GM12872 (cell line): Measurements from ENCODE around the gene PMM1.

ENCODE experiments used
- CTCF ChIP-seq: IDR thresholded peaks from 3 replicates; pipeline ENCODE4 v1.5.1; 2011; ENCODE audit warnings: low read depth, mild to moderate bottlenecking, low read length, moderate library complexity; ENCODE audit not compliant: insufficient read depth

Gene PMM1

GRCh38 chr22:41598891-41599635, 9.4 kb upstream of the PMM1 start:
- no peak for TF ChIP-seq CTCF

- no peak for TF ChIP-seq CTCF
These were observed 8.4 kb upstream of the PMM1 start for GRCh38 chr22:41598081-41598480.

GRCh38 chr22:41597635-41597953, 8.0 kb upstream of the PMM1 start:
- no peak for TF ChIP-seq CTCF

GRCh38 chr22:41596776-41597634, 7.4 kb upstream of the PMM1 start:
- TF ChIP-seq CTCF: peak; percentile 85

- no peak for TF ChIP-seq CTCF
These were observed 6.1 kb upstream of the PMM1 start for GRCh38 chr22:41595703-41596102.

GRCh38 chr22:41587347-41587723, 2.3 kb downstream of the PMM1 start:
- no peak for TF ChIP-seq CTCF

GRCh38 chr22:41585898-41586297, 3.7 kb downstream of the PMM1 start:
- TF ChIP-seq CTCF: no peak
